GM23338 (cell line): ENCODE measurements around the gene HOTAIR. TPM values are rescaled to one million over a fixed set of nuclear protein-coding genes. Genes with fewer than 3 reads are reported as not detected.

Source experiments
- ATAC-seq: fragments of 200-7000 bp; cut with Tn5 transposase; 3 replicates; pipeline ENCODE4 v1.9.1; 2020
- DNase-seq: peaks from one replicate; pipeline ENCODE4 v3.0.0-alpha.2; 2015; ENCODE audit warnings: low spot score
- H2AFZ ChIP-seq: fragments of 200-600 bp; sonication (generic); 2 replicates; pipeline ENCODE4 v1.8.0; 2016; ENCODE audit warnings: antibody characterized with exemption, mild to moderate bottlenecking, moderate library complexity
- H3F3A ChIP-seq: fragments of 200-600 bp; sonication (generic); replicated peaks from 2 replicates; pipeline ENCODE4 v1.8.0; 2017; ENCODE audit warnings: antibody characterized with exemption, mixed run types, low read depth
- H3K27ac ChIP-seq: fragments of 200-600 bp; sonication (generic); 2 replicates; pipeline ENCODE4 v1.6.1; 2016; ENCODE audit warnings: low read depth
- H3K27me3 ChIP-seq: fragments of 200-600 bp; sonication (generic); 2 replicates; pipeline ENCODE4 v1.8.0; 2016; ENCODE audit warnings: mild to moderate bottlenecking, mixed run types, moderate library complexity; ENCODE audit not compliant: insufficient read depth
- H3K36me3 ChIP-seq: fragments of 200-600 bp; sonication (generic); 2 replicates; pipeline ENCODE4 v1.8.0; 2016; ENCODE audit warnings: mild to moderate bottlenecking; ENCODE audit not compliant: insufficient read depth
- H3K4me1 ChIP-seq: fragments of 200-600 bp; sonication (generic); 2 replicates; pipeline ENCODE4 v1.8.0; 2016; ENCODE audit warnings: mild to moderate bottlenecking, moderate library complexity; ENCODE audit not compliant: insufficient read depth
- H3K4me2 ChIP-seq: fragments of 200-600 bp; sonication (generic); 2 replicates; pipeline ENCODE4 v1.7.1; 2017; ENCODE audit warnings: mixed run types
- H3K4me3 ChIP-seq: fragments of 200-600 bp; sonication (generic); 2 replicates; pipeline ENCODE4 v1.6.1; 2016; ENCODE audit warnings: mixed run types
- H3K79me2 ChIP-seq: fragments of 200-600 bp; sonication (generic); replicated peaks from 2 replicates; pipeline ENCODE4 v1.8.0; 2017; ENCODE audit warnings: mild to moderate bottlenecking; ENCODE audit not compliant: insufficient read depth
- H3K9me2 ChIP-seq: fragments of 200-600 bp; sonication (generic); 2 replicates; pipeline ENCODE4 v1.8.0; 2017; ENCODE audit not compliant: insufficient read depth
- H4K20me1 ChIP-seq: fragments of 200-600 bp; sonication (generic); replicated peaks from 2 replicates; pipeline ENCODE4 v1.8.0; 2017; ENCODE audit warnings: mild to moderate bottlenecking; ENCODE audit not compliant: insufficient read depth
- H3K27ac Mint-ChIP-seq: 2 replicates; pipeline ENCODE4 v1.8.0; 2020; ENCODE audit warnings: inconsistent platforms, mild to moderate bottlenecking, moderate library complexity, mixed read lengths
- H3K27me3 Mint-ChIP-seq: 3 replicates; pipeline ENCODE4 v1.8.0; 2022; ENCODE audit warnings: low read depth, mild to moderate bottlenecking, moderate library complexity, mixed read lengths, inconsistent platforms; ENCODE audit not compliant: insufficient read depth, poor library complexity
- H3K36me3 Mint-ChIP-seq: 3 replicates; pipeline ENCODE4 v1.8.0; 2021; ENCODE audit warnings: low read depth, mild to moderate bottlenecking, inconsistent platforms, moderate library complexity, mixed read lengths
- H3K4me1 Mint-ChIP-seq: 3 replicates; pipeline ENCODE4 v1.8.0; 2020; ENCODE audit warnings: mild to moderate bottlenecking, inconsistent platforms, mixed read lengths
- H3K4me3 Mint-ChIP-seq: 3 replicates; pipeline ENCODE4 v1.8.0; 2021; ENCODE audit warnings: moderate library complexity, mild to moderate bottlenecking, inconsistent platforms, mixed read lengths
- H3K9me3 Mint-ChIP-seq: 3 replicates; pipeline ENCODE4 v1.8.0; 2020; ENCODE audit warnings: moderate library complexity, mild to moderate bottlenecking, inconsistent platforms, mixed read lengths
- CREB1 ChIP-seq: fragments of 250-450 bp; sonication (Bioruptor Pico); IDR thresholded peaks from 2 replicates; pipeline ENCODE4 v1.5.0; 2020; ENCODE audit warnings: low read depth, mild to moderate bottlenecking, moderate library complexity
- CTCF ChIP-seq, 2 experiments: fragments of 200-600 bp in 1 of 2; sonication (generic) in 1 of 2; conservative IDR thresholded peaks; 2 replicates each; pipeline versions ENCODE4 v1.5.1 to v1.6.1; 2016 to 2017; ENCODE audit warnings: antibody characterized with exemption in 2 of 2, low read depth in 2 of 2, mild to moderate bottlenecking in 2 of 2, moderate library complexity in 1 of 2
- EZH2 ChIP-seq: fragments of 200-600 bp; sonication (generic); IDR thresholded peaks from one replicate; pipeline ENCODE4 v1.8.0; 2017; ENCODE audit warnings: antibody characterized with exemption, mild to moderate bottlenecking, low read depth; ENCODE audit not compliant: unreplicated experiment
- EZH2phosphoT487 ChIP-seq: fragments of 200-600 bp; sonication (generic); IDR thresholded peaks from one replicate; pipeline ENCODE4 v1.8.1; 2018; ENCODE audit warnings: antibody characterized with exemption; ENCODE audit not compliant: unreplicated experiment
- JUNB ChIP-seq: IDR thresholded peaks from one replicate; pipeline ENCODE4 v1.6.1; 2016; ENCODE audit warnings: antibody characterized with exemption; ENCODE audit not compliant: unreplicated experiment
- NANOG ChIP-seq: IDR thresholded peaks from 2 replicates; pipeline ENCODE4 v1.6.1; 2016; ENCODE audit warnings: antibody characterized with exemption, borderline replicate concordance
- POLR2AphosphoS5 ChIP-seq: IDR thresholded peaks from 2 replicates; pipeline ENCODE4 v1.6.1; 2016; ENCODE audit warnings: antibody characterized with exemption, low read depth
- STAT1 ChIP-seq: IDR thresholded peaks from one replicate; pipeline ENCODE4 v1.6.1; 2016; ENCODE audit warnings: antibody characterized with exemption; ENCODE audit not compliant: unreplicated experiment
- ZNF114 ChIP-seq: fragments of 250-450 bp; sonication (Bioruptor Pico); IDR thresholded peaks from 2 replicates; pipeline ENCODE4 v1.5.0; 2020; ENCODE audit warnings: mild to moderate bottlenecking, moderate library complexity
- ZNF331 ChIP-seq: fragments of 250-450 bp; sonication (Bioruptor Pico); IDR thresholded peaks from 2 replicates; pipeline ENCODE4 v1.5.0; 2020; ENCODE audit warnings: low read depth, mild to moderate bottlenecking, moderate library complexity
- polyA plus RNA-seq: library from polyadenylated mRNA; unstranded; fragments of >200 nt; fragmentation: Nextera tagmentation; extraction: Ambion mirVana; gene quantifications from 2 replicates; pipeline ENCODE4 v1.2.1, GENCODE V29; 2016
- total RNA-seq: library from RNA; depleted of rRNA; stranded (reverse); fragments of >200 nt; shearing (Covaris generic); gene quantifications from 2 replicates; pipeline ENCODE4 v1.2.3, GENCODE V29; 2014
- TF ChIP-seq, protein P1 (sequence below): IDR thresholded peaks from 2 replicates; pipeline ENCODE4 v1.6.1; 2016; ENCODE audit warnings: antibody characterized with exemption

Gene HOTAIR
- total and polyA plus RNA-seq, 2 experiments from 2014 or later: not detected

GRCh38 chr12:53987787-53988230 lies 13.1 kb upstream of the HOTAIR start:
- Histone ChIP-seq H3K79me2 (no peaks in the 10 kb centered on the region), H3K36me3 (no peaks in the 10 kb centered on the region), H4K20me1 (peaks cover 34% of the 10 kb centered on the region), H3K4me3 (no peak overlapping the region), H3K4me2 (no peak overlapping the region), H3K9me2 (no peaks in the 10 kb centered on the region), H3F3A (peaks cover 46% of the 10 kb centered on the region), H3K27me3 (peaks cover 98% of the 10 kb centered on the region), H3K4me1 (peaks cover 50% of the 10 kb centered on the region), H2AFZ (no peak overlapping the region), H3K27ac (no peak overlapping the region)
- Mint-ChIP-seq H3K27me3 (peaks cover 100% of the 10 kb centered on the region), H3K9me3 (peaks cover 5% of the 10 kb centered on the region; the same call in 2 of the 3 replicates), H3K27ac (no peak overlapping the region), H3K4me1 (peaks cover 36% of the 10 kb centered on the region), H3K36me3 (no peaks in the 10 kb centered on the region; the same call in 2 of the 3 replicates), H3K4me3 (no peak overlapping the region; the same call in 2 of the 3 replicates)
- TF ChIP-seq EZH2phosphoT487: peak; percentile 63
- no peak for TF ChIP-seq NANOG
- TF ChIP-seq EZH2: peak; percentile 77
- ATAC-seq: no peak
- DNase-seq: no peak

DNA sequence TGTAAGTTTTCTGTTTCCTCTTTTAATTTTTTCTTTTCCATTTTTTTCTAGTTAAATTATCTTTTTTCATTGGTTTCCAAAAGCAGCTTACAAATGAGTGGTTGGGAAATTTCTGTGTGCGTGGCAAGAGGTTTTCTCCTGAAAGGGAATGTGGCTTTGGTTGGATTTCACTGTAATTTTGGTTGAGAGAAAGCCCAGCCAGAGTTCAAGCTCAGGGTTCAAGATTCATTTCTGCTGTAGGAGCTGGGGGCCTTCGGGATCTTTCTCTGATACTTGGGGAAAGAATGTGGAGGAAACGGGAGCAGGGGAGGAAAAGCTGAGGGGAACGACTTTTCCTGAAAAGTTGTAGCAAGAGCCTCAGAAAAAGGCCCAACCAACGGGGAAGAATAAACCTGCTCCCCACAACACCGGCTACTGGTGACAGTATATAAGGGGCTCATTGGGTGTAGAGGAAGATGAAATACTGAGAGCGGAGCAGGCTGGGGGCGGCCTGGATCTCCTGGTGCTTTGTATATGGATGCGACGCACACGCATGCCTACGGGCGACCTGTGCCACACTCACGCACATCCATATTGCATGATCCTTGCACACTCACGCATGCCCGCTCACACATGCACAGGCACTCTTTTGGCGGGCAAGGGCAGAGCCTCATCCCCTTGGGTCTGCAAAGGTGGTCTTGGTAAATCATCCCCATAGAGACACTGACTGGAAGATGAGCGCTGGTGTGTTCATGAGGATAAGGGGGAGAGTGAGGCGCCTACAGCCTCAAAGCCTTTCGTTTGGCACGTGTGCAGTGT lies 12.1 kb upstream of the HOTAIR start:
- ATAC-seq: no peak
- Mint-ChIP-seq H3K4me1 (peaks cover 36% of the 10 kb centered on the region), H3K9me3 (peaks cover 5% of the 10 kb centered on the region; the same call in 2 of the 3 replicates), H3K4me3 (peak overlapping the region; percentile 59; the same call in 2 of the 3 replicates), H3K27me3 (peaks cover 100% of the 10 kb centered on the region), H3K27ac (no peak overlapping the region), H3K36me3 (no peaks in the 10 kb centered on the region; the same call in 2 of the 3 replicates)
- H3K79me2 ChIP-seq: no peaks in the 10 kb centered on the region
- H3K4me2 ChIP-seq: peak overlapping the region; percentile 74; the same call in 1 of the 2 replicates
- peaks cover 58% of the 10 kb centered on the region for H3K4me1 ChIP-seq
- no peaks in the 10 kb centered on the region for H3K36me3 ChIP-seq
- no peak overlapping the region for H3K27ac ChIP-seq
- peaks cover 35% of the 10 kb centered on the region for H4K20me1 ChIP-seq
- H2AFZ ChIP-seq: no peak overlapping the region
- no peaks in the 10 kb centered on the region for H3K9me2 ChIP-seq
- peaks cover 52% of the 10 kb centered on the region for H3F3A ChIP-seq
- peaks cover 98% of the 10 kb centered on the region for H3K27me3 ChIP-seq
- no peak for DNase-seq
- TF ChIP-seq POLR2AphosphoS5: no peak
- peak; percentile 64 for TF ChIP-seq EZH2
- peak overlapping the region; percentile 44; the same call in 1 of the 2 replicates for H3K4me3 ChIP-seq

GRCh38 chr12:53985994-53986685 lies 11.4 kb upstream of the HOTAIR start:
- H3K27ac ChIP-seq: no peak overlapping the region
- H3K4me3 ChIP-seq: peak overlapping the region; percentile 44; the same call in 1 of the 2 replicates
- peaks cover 52% of the 10 kb centered on the region for H3F3A ChIP-seq
- Mint-ChIP-seq H3K4me1 (peaks cover 34% of the 10 kb centered on the region), H3K36me3 (no peaks in the 10 kb centered on the region; the same call in 2 of the 3 replicates), H3K9me3 (peaks cover 5% of the 10 kb centered on the region; the same call in 1 of the 3 replicates), H3K27ac (no peak overlapping the region), H3K4me3 (peak overlapping the region; percentile 59), H3K27me3 (peaks cover 100% of the 10 kb centered on the region)
- H3K9me2 ChIP-seq: no peaks in the 10 kb centered on the region
- ATAC-seq (peak; percentile 22), DNase-seq (peak; percentile 67)
- peaks cover 98% of the 10 kb centered on the region for H3K27me3 ChIP-seq
- peak overlapping the region; percentile 74 for H3K4me2 ChIP-seq
- H3K4me1 ChIP-seq: peaks cover 60% of the 10 kb centered on the region
- H2AFZ ChIP-seq: peak overlapping the region; percentile 81; the same call in 1 of the 2 replicates
- H3K36me3 ChIP-seq: no peaks in the 10 kb centered on the region
- H4K20me1 ChIP-seq: peaks cover 42% of the 10 kb centered on the region
- H3K79me2 ChIP-seq: no peaks in the 10 kb centered on the region
- no peak for TF ChIP-seq CREB1 (CRISPR knock-in tag)
- TF ChIP-seq JUNB: no peak
- no peak for TF ChIP-seq CTCF (conservative IDR thresholded peaks at IDR 0.05; ENCODE audit: low read depth in 2 of 2)
- no peak for TF ChIP-seq ZNF114 (CRISPR knock-in tag)
- TF ChIP-seq, protein P1, sequence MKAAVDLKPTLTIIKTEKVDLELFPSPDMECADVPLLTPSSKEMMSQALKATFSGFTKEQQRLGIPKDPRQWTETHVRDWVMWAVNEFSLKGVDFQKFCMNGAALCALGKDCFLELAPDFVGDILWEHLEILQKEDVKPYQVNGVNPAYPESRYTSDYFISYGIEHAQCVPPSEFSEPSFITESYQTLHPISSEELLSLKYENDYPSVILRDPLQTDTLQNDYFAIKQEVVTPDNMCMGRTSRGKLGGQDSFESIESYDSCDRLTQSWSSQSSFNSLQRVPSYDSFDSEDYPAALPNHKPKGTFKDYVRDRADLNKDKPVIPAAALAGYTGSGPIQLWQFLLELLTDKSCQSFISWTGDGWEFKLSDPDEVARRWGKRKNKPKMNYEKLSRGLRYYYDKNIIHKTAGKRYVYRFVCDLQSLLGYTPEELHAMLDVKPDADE: no peak
- TF ChIP-seq ZNF331 (CRISPR knock-in tag): no peak
- no peak for TF ChIP-seq STAT1
